ENCODE measurements around the gene AKT3.

The AKT3 gene

GRCh38 chr1:243520831-243521230 lies 329.2 kb downstream of the AKT3 start:
- TF ChIP-seq EZH2phosphoT487 (IDR thresholded peaks at IDR 0.05; ENCODE audit: low read length) (no peak), EZH2 (optimal IDR thresholded peaks at IDR 0.05; ENCODE audit: low read depth, low read length) (no peak), CTCF (IDR thresholded peaks at IDR 0.05; ENCODE audit: low read length) (no peak)
- DNase-seq = no peak
- no peaks in the 10 kb centered on the region for H3K36me3 ChIP-seq (replicated peaks; ENCODE audit: insufficient read depth, low read length)
- H3F3A ChIP-seq (ENCODE audit: insufficient read depth, low read length) = no peaks in the 10 kb centered on the region
- no peaks in the 10 kb centered on the region for H3K9me2 ChIP-seq (replicated peaks; ENCODE audit: insufficient read depth, low read length)
- H3K27me3 ChIP-seq (replicated peaks; ENCODE audit: insufficient read depth, low read length) = no peaks in the 10 kb centered on the region
- H2AFZ ChIP-seq (ENCODE audit: low read length) = no peak overlapping the region
- no peak overlapping the region for H3K4me2 ChIP-seq (ENCODE audit: low read depth, low read length)
- no peaks in the 10 kb centered on the region for H4K20me1 ChIP-seq (ENCODE audit: insufficient read depth, low read length)
- H3K27ac ChIP-seq (ENCODE audit: low read length) = no peak overlapping the region
- H3K9me3 ChIP-seq (replicated peaks; ENCODE audit: insufficient read depth, low read length) = no peaks in the 10 kb centered on the region
- H3K79me2 ChIP-seq (ENCODE audit: low read length) = no peaks in the 10 kb centered on the region
- no peak overlapping the region for H3K9ac ChIP-seq (ENCODE audit: low read length)
- no peak overlapping the region for H3K4me3 ChIP-seq (ENCODE audit: low read length)
- no peaks in the 10 kb centered on the region for H3K4me1 ChIP-seq (ENCODE audit: low read length)

DNA sequence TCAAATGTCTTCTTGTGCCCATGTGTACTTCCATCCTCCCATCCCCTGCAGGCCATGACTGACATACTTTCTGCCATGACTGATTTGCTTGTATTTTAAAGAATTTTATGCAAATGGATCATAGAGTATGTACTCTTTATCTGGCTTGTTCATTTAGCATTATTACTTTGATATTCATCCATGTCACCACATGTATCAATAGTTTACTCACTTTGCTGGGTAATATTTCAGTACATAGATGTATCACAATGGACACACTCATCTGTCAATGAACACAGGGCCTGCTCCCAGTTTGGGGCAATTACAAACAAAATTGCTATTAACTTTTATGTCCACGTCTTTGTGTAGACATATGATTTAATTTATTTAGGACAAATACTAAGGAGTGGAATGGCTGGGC lies 335.1 kb downstream of the AKT3 start:
- Histone ChIP-seq H3K36me3 (replicated peaks; ENCODE audit: insufficient read depth, low read length) (no peaks in the 10 kb centered on the region), H4K20me1 (ENCODE audit: insufficient read depth, low read length) (no peaks in the 10 kb centered on the region), H3K79me2 (ENCODE audit: low read length) (no peaks in the 10 kb centered on the region), H3K27me3 (replicated peaks; ENCODE audit: insufficient read depth, low read length) (no peaks in the 10 kb centered on the region), H3K27ac (ENCODE audit: low read length) (no peak overlapping the region), H3K9me3 (replicated peaks; ENCODE audit: insufficient read depth, low read length) (no peaks in the 10 kb centered on the region), H3K9ac (ENCODE audit: low read length) (no peak overlapping the region), H3K4me3 (ENCODE audit: low read length) (no peak overlapping the region), H3K4me2 (ENCODE audit: low read depth, low read length) (no peak overlapping the region), H3F3A (ENCODE audit: insufficient read depth, low read length) (peaks cover 5% of the 10 kb centered on the region; the same call in 1 of the 2 replicates), H2AFZ (ENCODE audit: low read length) (no peak overlapping the region), H3K9me2 (replicated peaks; ENCODE audit: insufficient read depth, low read length) (no peaks in the 10 kb centered on the region), H3K4me1 (ENCODE audit: low read length) (peaks cover 15% of the 10 kb centered on the region)
- no peak for TF ChIP-seq CTCF (IDR thresholded peaks at IDR 0.05; ENCODE audit: low read length)
- no peak for TF ChIP-seq EZH2phosphoT487 (IDR thresholded peaks at IDR 0.05; ENCODE audit: low read length)
- TF ChIP-seq EZH2 (optimal IDR thresholded peaks at IDR 0.05; ENCODE audit: low read depth, low read length) = no peak
- no peak for DNase-seq

DNA sequence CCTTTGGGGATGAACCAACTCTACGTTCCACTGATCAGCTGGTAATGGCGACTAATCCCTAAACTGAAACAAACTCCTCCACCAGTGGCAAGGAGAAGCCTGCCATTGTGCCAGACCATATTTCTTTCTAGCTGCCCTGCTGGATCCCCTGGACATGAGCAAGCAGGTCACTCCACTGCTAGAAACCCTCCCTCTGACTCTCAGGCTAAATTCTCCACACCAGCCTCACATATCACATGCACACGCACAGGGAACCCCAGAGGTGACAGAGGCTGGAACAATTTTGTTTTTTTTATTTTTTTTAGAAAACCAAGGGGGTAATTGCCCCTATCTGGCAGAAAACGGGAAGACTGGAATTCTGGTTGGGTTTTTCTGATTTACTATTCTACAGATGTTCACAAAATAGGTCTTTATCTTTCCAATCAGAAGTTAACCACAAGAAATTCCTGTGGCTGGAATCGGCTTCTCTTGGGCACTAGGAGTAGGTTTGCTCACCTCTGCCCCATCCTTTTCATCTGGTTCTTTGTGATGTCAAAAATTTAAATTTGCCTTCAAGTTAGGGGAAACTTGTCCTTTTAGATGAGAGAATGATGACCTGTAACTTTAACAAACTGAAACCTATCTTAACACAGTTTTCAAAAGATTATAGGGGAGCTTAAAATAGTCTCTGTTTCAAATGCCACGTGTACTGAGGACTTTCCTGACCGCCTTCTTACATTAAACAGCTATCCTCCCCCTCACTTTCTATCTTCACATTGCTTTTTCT lies 336.1 kb downstream of the AKT3 start:
- Histone ChIP-seq H3K9me2 (replicated peaks; ENCODE audit: insufficient read depth, low read length) (no peaks in the 10 kb centered on the region), H3K79me2 (ENCODE audit: low read length) (no peaks in the 10 kb centered on the region), H3K4me3 (ENCODE audit: low read length) (no peak overlapping the region), H4K20me1 (ENCODE audit: insufficient read depth, low read length) (no peaks in the 10 kb centered on the region), H3K9ac (ENCODE audit: low read length) (no peak overlapping the region), H3K36me3 (replicated peaks; ENCODE audit: insufficient read depth, low read length) (no peaks in the 10 kb centered on the region), H3K4me2 (ENCODE audit: low read depth, low read length) (no peak overlapping the region; the same call in 1 of the 2 replicates), H3F3A (ENCODE audit: insufficient read depth, low read length) (peaks cover 5% of the 10 kb centered on the region; the same call in 1 of the 2 replicates), H3K27me3 (replicated peaks; ENCODE audit: insufficient read depth, low read length) (no peaks in the 10 kb centered on the region), H2AFZ (ENCODE audit: low read length) (no peak overlapping the region), H3K27ac (ENCODE audit: low read length) (peak overlapping the region; percentile 11; the same call in 1 of the 2 replicates), H3K9me3 (replicated peaks; ENCODE audit: insufficient read depth, low read length) (no peaks in the 10 kb centered on the region), H3K4me1 (ENCODE audit: low read length) (peaks cover 15% of the 10 kb centered on the region)
- DNase-seq = peak; percentile 71
- TF ChIP-seq EZH2 (optimal IDR thresholded peaks at IDR 0.05; ENCODE audit: low read depth, low read length) = no peak
- TF ChIP-seq CTCF (IDR thresholded peaks at IDR 0.05; ENCODE audit: low read length) = no peak
- no peak for TF ChIP-seq EZH2phosphoT487 (IDR thresholded peaks at IDR 0.05; ENCODE audit: low read length)

Data from MM.1S (cell line).